NCI-H526 (cell line): ENCODE measurements around the gene MVB12B.
A peak's percentile ranks its signal among the peaks of the same experiment; 100 is the strongest.
"Not testable (repeated sequence)": the region's sequence is repeated elsewhere in the genome, so short reads cannot be mapped to it uniquely, and the experiment has no call there.

Experiments
- DNase-seq, 2 experiments: peaks; one replicate each; lab custom pipeline; 2025; lab: John Stamatoyannopoulos, UW

Gene MVB12B, protein sequence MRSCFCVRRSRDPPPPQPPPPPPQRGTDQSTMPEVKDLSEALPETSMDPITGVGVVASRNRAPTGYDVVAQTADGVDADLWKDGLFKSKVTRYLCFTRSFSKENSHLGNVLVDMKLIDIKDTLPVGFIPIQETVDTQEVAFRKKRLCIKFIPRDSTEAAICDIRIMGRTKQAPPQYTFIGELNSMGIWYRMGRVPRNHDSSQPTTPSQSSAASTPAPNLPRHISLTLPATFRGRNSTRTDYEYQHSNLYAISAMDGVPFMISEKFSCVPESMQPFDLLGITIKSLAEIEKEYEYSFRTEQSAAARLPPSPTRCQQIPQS

DNA sequence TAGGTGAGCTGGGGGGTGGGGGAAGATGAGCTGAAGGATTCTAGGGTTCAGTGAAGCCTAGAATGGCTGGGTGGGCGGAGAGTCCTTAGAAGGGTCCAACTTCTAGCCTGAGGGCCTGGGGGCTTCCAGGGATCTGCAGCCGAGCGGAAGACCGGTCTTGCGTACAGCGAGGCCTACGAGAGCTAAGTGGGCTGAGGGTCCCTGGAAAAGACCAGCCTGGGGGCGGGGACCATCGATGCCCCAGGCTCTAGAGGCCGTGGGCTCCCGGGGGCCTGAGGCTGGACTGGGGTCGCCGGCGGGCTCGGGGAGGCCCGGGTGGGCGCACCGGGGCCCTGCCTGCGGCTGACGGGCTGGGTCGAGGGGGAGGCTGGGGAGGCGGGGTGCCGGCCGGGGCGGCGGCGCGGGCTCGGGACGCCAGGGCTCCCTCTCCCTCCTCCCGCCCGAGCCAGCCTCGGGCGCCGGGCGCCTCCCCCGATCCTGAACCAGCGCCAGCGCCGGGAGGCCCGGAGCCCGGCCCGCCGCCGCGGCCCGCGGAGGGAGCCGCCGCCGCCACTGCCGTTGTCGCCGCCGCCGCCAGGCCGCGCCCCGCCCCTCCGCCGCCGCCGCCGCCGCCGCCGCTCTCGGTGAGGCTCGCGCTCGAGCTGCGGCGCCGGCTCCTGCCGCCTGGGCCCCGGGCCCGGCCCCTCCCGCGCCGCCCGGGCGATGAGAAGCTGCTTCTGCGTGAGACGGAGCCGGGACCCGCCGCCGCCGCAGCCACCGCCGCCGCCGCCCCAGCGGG lies at the start of gene MVB12B:
TSS of gene MVB12B (plus strand) at position 602 of the 778 bp plus-strand sequence. CDS start at position 703, 101 bp downstream.
- peak in 1 of 2 experiments; percentile 56 for DNase-seq

DNA sequence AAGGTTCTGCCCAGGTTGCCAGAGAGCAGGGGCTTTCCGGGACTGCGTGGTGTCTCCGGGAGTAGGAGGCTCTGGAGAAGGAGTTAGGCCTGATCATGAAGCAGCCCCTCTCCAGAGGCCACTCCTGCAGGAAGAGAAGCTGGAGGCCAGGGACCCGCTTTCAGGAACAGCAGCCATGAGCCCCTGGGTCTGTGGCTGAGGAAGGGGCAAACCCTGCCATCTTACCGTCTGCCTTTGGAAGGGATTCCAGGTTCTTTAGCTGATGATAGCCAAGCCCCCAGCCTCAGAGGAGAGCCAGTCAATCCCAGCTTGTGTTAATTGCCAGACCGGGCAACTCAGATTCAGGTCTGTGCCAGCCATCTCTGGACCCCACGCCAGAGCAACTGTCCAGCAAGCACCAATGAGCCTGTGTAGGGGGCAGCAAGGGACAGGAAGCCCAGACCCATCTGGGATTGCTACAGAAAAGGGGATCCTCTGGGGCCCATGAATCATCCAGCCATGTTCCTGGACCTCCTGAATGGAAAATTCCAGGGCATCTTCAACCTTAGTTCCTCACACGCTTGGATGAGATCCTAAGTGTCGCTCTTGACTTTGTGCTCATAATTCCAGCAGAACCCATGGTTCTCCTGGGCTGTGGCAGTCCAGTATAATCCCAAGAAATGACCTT lies 42.7 kb upstream of the MVB12B start:
- DNase-seq, result no peak

DNA sequence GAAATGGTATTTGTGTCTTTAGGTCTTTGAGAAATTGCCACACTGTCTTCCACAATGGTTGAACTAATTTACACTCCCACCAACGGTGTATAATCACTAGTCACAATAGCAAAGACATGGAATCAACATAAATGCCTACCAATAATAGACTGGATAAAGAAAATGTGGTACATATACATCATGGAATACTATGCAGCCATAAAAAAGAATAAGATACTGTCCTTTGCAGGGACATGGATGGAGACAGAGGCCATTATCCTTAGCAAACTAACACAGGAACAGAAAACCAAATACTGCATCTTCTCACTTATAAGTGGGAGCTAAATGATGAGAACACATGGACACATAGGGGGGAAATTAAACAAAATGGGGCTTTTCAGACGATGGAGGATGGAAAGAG lies 41.0 kb upstream of the MVB12B start:
- not testable (repeated sequence) for DNase-seq

DNA sequence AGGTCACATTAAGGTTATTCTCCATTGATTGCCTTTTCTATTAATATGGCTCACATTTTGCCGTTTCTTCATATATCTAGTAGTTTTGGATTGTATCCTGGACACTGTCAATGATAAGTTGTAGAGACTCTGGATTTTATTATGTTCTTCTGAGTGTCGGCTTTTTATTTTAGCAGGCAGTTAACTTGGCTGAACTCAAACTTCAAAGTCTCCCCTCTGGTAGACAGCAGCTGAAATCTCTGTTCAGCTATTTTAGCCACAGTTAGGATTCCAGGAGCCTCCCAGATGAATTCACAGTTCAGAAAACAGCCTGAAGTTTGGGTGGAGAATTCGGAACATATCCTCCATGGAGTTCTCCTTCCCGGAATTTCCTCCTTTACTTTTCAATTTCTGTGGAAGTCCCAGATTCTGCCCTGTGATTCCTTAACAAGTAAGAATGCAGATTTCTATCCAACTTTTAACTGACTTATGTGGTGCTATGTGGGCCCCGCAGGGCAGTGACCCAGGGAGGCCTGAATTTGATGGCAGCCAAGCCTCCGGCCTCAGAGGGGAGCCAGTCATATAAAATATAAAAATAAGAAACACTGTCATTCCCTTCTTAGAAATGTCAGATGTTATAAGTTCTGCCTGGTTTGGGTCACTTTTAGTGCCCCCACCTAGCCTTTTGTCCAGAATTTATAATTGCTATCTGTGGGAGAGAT lies 39.3 kb upstream of the MVB12B start:
- no peak for DNase-seq

DNA sequence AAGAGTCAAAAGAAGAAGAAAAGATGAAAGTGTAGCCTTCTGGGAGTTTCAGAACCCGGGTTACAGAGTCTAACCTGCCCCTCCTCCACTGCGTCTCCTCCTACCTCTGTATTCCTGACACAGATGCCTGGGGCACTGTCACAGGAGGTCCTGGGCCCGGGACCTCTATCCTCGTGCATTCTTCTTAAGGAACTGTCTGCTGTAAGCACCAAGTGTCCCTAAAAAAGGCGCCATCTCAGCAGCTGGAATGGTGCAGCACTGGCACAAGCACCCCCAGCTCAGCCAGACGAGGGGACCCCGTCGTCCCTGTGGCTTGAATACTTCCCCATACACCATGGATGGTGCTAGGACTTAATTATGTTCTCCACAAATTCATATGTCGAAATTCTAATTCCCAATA lies 35.8 kb upstream of the MVB12B start:
- no peak for DNase-seq

DNA sequence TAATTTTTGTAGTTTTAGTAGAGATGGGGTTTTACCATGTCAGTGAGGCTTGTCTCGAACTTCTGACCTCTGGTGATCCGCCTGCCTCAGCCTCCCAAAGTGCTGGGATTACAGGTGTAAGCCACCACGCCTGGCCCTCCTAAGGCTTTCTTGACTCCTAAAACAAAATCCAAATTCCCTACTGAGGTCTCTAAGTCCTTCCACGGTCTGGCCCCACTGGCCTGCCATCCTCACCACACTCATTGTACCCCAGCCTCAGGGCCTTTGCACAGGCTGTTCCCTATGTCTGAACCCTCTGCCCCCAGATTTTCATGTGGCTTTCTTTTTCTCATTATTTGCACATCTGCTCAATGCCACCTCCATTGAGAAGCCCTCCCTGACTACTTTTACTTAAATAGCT lies 34.7 kb upstream of the MVB12B start:
- DNase-seq, result no peak

DNA sequence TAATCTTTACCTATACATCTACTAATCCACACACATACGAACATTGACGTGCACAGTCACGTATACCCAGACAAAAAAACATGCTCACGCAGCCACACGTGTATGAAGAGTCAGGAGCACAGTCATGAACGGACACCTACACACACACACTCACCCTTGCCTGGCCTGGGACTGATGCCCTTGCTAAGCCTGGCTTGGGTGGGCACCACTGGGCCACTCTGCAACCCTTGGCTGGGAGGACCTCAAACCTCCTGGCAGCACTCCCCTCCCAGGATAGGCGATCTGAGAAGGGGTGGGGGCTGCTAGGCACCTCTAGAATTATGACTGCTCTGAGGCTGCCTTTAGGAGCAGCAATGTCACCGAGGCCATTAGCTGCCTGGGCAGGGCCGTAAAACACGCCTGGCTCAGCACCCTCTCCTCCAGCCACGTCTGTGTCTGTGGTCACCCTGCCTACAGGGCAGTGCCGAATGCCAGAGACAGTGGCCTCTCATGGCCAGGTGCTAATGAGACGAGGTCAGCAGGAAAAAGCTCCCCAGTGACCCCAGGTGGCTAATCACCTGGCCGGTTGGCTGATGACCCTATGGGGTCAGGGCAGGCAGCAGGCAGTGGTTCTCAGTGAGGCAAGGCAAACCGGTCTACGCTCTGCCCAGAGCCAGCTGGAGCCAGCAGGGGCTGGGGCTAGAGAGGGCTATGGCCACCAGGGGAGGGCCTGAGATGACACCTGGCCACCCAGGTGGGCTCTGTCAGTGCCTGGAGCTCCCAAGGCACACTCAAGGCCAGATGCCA lies 33.7 kb upstream of the MVB12B start:
- DNase-seq, result no peak

DNA sequence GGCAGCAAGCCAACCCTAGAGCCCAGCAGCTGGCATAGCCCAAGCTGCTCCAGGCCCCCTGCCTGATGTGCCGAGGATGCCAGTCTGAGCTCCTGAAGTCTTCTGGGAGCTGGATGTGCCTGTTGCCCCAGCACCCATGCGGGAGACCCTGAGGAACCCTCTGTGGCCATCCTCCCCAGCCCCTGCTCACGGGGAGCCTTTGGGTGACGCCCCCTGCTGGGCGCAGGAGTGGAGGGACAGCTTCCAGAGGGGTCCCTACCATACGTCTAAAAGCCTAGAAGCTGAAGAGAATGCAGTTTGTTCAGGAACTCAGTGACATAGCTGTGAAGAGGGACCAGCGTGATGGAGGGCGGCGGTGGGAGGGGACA lies 33.1 kb upstream of the MVB12B start:
- peak in 1 of 2 experiments; percentile 4 for DNase-seq

DNA sequence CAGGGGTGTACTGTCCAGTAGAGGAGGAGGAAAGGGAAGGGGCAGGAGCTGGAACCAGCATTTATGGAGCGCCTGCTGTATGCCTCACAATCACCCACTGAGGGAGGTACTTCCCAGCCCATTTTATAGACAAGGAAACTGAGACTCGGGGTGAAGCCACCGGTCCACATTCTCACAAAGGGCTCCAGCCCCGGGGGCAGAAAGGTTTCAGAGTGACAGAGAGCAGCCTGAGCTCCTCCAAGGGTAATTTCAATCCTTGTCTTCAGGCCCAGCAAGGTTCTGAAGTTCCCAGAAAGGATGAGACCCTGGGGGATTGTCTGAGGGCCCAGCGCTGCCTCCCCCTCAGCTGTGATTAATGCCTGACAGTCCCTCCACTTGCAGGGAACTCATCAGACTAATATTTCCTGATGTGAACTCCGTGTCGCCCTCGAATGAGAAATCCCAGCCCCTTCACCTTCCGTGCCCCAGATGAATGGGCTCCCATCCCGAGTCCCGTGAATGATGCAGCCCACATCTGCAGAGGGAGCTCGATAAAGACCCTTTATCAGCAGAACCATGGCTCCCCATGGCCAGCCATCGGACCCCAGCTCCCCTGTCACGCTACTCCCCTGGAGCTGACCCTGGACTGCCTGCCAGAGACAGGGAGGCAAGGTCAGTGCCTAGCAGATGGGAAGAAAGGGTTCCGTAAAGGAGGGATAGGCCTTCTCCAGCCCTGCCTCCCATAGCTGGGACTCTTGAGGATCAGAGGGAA lies 32.1 kb upstream of the MVB12B start:
- DNase-seq, result no peak

DNA sequence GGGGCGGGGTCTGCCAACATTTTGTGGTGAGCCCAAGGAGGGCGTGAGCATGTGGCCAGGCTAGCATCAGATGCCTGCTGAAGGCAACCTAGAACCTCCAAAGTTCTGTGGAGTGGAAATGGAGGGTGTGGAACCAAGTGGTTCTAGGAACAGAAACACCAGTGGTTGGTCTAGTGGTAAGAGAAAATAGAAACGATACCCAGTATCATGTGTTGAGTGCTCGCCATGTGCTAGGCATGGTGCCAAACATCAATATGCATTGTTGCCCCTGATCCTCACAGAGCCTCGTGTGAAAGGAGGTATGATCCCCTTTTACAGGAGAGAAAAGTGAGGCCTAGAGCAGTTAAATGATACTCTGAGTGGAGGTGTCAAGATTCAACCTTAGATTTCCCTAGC lies 31.5 kb upstream of the MVB12B start:
- DNase-seq, result no peak

DNA sequence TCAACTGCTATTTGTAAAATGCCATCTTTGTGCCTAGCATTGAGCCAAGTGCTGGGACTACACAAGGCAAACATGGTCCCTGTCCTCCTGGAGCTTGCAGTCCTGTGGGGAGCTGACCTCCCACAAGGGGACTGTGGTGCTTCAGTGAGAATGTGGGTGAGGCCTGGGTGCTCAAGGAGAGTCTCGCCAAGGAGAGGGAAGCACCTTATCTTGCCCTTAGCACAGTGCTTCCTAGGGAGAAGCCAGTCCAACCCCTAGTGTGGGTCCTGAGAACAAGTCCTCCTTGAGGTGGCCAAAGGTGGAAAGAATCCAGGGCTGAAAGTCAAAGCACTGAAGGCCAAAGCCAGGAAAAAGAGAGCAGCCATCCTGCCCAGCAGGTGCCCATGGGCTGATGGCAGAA lies 31.1 kb upstream of the MVB12B start:
- no peak for DNase-seq

DNA sequence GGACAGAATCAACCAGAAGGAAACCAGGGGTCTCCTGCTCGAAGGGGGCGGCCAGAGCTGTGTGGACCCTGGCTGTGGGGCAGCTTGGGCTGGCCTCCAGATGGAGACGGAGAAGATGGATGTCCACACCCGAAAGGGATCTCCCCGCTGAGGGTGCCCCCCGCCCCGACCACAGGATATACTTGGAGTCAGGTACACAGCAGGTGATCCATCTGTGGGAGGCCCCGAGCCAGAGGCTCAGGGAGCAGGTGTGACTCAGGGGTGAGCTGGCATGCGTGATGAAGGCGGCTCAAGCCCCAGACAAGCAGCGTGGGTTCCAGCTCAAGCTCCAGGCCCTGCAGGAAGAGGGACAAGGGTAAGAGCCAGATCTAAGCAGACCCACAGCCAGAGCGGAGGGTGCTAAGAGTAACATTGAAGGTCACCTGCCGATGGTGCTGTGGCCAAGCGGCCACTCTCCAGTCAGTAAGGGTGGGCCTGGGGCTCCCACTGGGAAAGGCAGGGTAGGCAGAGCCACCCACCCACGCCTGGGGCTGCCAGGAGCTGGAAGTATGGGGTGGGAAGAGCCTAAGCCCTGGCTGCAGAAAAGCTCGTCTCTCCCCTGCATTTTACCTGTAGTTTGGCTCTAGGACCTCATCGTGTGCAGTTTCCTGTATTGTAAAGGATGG lies 30.6 kb upstream of the MVB12B start:
- DNase-seq, result no peak

DNA sequence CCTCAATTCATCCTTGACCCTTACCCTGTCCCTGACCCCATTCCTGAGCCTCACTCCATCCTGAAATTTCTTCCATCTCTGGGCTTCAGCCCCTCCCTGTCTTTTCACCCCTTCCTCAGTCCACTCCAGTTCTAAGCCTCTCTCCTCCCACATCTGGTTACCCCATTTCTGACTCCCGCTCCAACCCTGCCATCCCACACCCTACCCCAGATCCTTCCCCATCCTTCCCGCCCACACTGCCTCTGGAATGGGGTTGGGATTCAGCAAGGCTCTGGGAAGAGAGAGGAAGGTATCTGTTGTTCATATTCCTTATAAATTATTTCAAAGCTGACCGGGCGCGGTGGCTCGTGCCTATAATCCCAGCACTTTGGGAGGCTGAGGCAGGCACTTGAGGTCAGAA lies 29.9 kb upstream of the MVB12B start:
- DNase-seq, result no peak

DNA sequence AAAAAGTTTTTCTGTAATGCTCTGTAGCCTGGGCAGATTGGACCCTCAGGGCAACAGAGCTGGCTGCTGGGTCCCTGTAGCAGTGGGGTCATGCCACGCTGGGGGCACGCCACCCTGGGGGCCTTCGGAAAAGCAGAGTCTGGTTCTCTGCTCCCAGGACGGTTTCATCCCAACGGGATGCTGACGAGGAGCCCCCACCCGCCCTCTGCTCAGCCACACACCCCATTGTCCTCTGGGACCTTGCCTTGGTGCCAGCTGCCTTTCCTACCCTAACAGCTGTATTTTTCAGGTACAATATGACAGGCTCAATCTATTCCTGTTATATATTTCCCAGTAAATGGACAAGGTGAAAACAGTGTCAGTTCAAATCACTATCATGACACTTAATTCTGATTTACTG lies 29.0 kb upstream of the MVB12B start:
- DNase-seq, result no peak

DNA sequence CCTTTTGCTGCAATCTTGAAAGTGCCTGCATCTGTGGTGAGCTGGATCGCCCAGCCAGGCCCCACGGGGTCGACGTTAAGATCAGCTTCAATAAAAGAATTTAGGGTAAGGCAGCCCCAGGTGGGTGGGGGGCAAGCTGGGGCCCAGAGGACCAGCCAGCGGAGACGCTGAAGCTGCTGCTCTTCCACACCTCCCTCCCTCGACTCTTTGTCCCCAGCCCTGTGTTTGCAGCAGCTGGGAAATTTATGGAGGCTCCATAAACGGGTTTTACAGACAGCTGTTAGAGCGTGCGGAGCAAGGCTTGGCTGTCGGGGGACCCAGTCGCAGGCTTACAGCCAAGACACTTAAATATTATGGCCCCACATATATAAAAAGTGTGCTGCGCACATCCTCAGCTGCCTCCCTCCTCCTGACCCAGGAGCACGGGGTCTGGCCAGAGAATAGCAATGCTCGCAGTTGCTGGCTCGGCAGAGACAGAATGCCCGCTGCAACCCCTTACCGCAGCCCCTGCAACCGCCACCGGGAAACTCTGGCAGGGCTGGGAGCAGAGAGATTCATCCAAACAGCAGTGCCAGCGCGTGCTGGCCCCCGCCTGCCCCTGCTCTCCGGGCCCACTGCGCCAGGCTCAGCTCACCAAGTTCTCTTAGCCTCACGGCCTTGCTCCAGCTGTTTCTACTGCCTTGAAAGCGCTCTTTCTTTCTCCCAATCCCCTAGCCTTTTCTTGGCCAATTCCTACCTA lies 28.4 kb upstream of the MVB12B start:
- no peak for DNase-seq

DNA sequence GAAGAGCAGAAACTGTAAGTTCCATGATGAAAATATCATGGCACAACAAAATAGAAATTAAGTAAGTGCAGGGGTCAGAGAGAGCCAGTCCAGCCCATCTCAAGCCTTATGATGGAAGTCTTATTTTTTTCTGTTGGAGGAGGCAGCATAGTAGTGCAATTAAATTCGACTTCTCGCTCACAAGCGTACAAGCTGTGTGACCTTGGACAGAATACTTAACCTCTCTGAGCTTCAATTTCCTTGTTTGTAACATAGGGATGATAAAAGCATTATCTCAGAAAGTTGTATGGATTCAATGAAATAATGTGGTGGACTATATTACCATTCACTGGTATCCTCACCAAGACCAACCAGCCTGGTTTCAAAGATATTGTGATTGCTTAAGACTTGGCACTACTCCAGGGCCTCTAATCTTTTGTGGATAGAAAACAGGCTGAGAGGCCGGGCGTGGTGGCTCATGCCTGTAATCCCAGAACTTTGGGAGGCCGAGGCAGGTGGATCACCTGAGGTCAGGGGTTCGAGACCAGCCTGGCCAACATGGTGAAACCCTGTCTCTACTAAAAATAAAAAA lies 26.8 kb upstream of the MVB12B start:
- DNase-seq, result no peak

DNA sequence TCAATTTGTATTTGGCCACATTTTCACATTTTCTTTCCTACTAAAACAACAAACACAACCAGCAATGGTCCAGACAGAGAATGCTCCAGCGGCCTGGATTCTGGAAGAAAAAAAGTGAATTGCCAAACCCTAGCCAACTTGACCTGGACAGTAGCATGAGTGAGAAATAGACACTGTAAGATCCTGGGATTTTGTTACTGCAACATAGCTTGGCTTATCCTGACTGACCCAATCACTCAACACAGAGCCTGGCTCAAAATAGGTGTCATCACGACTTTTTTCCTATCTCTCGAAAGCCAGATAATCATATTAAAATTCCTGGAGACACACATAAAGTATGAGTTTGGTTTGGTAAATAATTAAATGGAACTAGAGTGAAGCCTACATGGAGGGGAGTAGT lies 25.4 kb upstream of the MVB12B start:
- DNase-seq, result no peak

DNA sequence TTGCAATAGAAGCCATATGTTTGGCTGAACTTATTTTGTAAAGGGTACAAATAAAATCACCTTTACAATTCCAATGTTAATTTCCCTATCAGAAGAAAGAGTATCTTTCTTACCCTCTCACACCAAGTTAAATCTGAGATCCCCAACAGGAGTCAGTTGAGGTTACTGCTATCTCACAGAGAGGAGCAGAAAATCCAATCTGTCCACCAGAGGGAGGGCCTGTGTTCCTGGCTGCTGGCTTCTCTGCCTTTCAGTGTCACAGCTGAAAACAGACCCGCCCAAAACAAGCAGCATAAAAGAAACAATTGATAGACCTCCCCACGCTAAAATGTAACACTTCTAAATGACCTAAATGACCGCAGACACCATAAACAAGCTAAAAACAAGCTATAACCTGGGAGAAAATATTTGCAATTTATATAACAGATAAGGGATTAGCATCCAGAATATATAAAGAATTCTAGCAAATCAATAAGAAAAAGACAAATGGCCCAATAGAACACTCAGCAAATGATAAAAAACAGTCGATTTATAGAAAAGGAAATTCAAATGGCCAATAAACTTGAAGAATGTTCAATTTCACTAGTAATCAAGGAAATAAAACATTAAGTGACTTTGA lies 24.5 kb upstream of the MVB12B start:
- peak; percentile 18 to 62 for DNase-seq

DNA sequence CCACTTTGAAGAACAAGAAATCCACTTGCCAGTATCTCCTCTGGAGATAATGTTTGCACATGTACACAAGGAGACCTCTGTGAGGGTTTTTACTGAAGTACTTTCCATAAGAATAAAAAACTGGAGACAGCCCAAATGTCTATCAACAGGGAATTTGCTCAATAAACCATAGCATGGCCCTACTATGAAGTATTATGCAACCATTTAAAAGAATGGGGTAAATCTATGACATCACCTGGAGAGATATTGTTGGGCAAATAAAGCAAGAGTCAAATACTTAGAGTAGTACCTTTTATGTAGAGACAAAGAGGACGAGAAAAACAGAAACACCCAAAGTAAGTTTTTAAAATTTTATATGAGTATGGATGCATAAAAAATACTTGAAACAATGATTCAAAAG lies 23.9 kb upstream of the MVB12B start:
- no peak for DNase-seq
